ENCODE results near the gene FOXB1.

FOXB1 gene

DNA sequence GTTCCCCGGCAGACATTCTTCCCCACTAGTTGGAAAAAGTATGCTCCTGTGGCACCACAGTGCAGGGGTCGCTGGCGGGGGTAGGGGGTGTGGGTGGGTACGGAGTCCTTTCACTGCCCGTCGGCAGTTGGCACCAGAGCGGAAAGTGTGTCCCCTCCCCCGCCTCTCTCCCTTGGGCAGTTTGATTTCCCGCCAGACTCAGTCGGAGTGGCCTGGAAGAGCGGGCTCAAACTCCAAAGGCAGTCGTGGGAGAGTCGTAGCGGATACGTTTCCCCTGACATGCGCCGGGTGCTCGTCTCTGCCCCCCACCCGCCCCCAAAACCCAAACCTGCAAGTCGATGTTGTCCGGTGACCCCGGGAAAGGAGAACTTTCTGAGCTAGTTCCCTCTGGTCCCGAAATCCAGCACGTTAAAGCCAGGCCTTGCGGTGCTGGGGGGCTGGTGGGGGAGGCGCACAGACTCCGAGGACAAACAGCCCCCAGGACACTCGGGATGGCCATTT lies 4.4 kb upstream of the FOXB1 start:
- no peak for DNase-seq

DNA sequence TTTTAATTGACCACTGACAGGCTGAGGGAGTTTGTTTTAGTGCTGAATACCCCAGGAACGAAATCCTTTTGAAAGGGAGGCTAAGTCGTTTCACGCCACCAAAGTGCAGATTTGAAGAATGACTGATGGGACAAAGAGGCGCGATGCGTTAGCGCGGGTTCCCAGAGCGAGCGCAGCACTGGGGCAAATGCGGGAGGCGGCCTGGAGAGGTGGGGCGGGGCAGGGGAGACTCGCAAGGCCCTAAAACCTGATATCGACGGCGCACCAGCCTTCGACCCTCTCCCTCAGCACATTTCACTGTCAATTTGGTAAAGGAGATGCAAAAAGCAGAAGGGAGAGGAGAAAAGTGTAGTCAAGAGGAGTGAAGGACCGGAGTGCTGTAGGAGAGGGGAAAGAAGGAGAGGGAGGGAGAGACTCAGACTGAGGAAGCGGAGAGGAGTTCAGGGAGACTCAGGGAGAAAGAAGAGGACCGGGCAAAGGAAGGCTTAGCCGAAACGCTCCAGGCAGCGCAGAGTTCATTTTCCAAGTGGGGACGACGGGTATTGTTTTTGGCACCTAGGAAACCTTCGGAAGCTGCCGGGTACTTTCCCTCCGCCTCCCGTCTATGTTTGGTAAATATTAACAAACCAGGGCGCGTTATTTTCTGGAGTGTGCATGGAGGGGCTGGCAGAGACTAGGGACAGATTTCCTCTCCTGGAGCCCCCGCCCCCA lies 3.8 kb upstream of the FOXB1 start:
- no peak for DNase-seq

DNA sequence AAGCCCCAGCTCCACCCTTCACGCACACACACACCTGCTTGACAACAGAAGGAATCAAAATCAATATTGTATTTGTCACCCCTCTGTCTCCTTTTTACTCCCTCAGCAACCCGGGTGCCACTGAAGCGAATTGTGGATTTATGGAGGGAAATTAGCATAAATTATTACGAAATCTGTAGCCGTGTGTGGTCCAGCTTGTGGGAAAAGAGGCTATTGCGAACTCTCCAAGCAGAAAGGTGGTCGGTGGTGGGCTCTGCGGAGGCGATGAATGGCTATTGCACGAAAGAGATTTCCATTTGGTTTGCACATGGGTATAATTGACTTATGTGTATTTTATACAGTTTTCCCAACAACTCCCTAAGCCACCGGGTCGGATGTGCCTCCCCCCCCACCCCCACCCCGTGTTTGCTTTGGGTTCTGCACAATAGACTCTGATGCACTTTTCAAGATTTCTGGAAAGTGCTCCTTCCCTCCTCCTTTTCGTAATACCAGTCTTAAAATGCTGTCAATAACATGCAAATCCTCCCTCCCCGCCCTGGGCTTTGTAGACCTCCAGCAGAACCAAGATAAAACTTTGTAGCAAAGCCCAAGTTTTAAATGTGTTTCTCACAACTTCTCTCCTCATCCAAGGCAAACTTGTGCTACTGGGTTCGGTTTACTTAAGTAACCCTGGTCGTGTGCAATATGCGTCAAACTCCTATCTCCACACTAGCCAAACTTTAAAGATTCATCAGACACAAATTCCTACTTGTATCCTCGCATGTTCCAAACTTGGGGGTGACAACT lies 3.1 kb upstream of the FOXB1 start:
- DNase-seq = no peak

DNA sequence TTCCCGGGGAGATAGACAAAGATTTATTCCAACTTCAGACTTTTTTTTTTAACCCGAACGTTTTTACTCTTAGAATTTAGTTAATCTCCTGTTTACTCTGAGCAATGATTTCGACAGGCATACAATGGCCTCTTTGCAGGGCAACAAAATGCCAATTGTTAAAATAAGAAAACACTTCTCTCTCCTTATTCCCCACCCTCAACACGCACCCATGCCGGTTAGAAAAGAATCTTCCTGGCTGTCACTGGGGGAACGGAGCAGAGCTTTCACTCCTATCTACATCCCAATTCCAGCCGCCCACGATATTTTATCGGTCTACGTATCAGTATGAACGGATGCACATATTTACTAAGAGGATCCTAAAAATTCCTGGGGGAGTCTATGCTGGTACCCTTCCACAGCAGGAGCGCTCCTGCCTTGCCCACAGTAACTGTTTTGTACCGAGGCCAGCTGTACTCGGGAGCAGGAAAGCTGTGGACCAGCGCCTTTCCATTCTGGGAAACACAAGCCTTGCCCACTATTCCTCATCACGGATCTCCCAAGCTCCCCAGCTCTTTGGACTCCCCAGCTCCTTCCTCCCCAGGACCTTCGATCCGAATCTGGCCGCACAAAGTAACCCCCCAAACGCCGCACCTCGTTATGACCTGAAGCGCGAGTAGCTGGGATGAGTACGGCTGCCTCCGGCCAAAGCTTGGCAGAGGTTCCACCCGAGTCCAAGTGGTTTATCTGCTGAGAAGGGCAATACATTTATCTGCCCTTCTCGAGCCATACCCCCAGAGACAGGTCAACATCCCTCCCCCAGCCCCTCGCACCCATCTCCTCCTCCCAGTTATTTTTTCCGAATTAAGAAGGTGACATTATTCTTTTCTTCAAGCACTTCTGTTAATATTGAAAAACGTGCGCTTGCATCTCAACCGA lies 2.2 kb upstream of the FOXB1 start:
- DNase-seq = no peak

DNA sequence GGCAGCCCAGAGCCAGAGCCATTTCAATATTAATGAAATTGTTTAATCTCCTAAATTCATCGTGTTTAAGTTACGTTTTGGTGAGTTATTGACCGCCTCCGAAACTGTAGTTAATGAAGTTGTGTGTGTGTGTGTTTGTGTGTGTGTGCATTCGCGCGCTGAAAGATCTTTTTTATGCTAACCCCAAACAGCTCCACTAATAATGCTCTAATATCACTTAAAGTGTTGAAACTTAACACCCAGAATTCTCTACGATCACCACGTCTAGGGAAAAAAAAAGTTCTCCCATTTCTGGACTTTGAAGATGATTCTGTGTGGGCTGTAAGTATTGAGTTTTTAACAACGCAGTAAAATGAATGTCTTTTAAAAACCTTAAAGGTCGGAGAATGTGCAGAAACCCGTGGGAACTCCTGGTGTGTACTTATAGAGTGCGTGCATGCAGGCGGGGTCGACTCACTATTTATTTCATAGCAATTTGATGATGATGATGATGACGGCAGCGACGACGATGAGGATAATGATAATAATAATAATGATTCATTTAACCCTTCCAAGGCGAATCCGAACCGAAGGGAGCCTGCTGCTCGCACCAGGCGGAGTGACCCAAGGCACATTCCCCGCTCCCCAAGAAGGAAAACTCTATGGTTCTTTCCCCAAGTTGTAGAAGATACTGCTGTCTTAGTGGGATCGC lies 1.4 kb upstream of the FOXB1 start:
- no peak for DNase-seq

DNA sequence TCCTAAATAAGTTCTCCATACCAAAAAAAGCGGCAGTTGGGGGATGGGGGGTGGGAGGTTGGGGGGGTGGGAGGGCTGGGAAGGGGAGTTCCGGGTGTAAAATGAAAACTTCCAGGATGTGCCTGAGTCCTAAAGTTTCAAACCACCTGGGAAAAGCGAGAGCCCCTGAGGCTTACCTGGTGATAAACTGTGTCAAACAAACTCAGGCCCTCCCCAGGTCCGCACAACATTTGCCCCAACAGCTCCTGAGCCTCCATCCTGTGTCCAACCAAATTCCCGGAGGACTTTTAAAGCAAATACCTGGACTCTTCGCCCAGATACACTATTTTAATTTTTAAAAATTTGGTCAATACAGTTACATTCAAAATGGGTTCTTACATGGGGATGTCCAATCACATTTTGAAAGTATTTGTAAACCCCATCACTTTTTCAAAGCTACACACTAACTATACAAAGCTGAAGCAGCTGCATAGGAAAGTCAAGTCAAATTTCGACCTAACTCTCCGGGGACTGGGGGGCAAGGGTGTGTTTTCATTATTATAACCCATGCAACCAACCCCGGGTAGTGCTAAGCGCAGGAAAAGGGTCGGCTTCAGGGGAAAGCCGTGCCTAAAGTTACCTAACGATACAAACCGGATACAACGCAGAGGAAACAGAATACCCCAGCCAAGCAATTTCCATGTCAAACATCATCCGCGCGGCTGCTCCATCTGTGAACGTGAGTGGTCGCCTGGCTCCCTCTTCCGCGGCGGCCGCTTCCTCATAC lies 685 bp upstream of the FOXB1 start:
- DNase-seq = no peak

DNA sequence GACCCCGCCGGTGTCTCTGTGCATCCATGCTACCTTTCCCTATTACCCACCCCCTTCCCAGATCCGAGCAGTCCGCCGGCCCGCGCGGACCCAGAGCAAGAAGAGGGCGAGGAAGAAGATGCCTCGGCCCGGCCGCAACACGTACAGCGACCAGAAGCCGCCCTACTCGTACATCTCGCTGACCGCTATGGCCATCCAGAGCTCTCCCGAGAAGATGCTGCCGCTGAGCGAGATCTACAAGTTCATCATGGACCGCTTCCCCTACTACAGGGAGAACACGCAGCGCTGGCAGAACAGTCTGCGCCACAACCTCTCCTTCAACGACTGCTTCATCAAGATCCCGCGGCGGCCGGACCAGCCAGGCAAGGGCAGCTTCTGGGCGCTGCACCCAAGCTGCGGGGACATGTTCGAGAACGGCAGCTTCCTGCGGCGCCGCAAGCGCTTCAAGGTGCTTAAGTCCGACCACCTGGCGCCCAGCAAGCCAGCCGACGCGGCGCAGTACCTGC lies 788 bp downstream of the FOXB1 start:
- DNase-seq = no peak

DNA sequence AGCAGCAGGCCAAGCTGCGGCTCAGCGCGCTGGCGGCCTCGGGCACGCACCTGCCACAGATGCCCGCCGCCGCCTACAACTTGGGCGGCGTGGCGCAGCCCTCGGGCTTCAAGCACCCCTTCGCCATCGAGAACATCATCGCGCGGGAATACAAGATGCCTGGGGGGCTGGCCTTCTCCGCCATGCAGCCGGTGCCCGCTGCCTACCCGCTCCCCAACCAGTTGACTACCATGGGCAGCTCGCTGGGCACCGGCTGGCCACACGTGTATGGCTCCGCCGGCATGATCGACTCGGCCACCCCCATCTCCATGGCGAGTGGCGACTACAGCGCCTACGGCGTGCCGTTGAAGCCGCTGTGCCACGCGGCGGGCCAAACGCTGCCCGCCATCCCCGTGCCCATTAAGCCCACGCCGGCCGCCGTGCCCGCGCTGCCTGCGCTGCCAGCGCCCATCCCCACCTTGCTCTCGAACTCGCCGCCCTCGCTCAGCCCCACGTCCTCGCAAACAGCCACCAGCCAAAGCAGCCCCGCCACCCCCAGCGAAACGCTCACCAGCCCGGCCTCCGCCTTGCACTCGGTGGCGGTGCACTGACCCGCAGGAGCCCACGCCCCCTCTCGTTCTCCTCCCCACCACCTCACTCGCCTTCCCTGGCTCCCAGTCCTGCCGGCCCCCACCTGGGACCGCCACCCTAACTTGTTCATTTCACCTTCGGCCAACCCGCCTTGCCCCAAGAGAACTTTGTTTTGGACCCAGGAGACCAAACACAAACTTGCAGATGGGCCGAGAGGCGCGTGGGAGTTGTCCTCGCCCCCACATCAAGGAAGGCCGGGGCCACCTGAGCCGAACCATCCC lies 1.5 kb downstream of the FOXB1 start:
- no peak for DNase-seq

DNA sequence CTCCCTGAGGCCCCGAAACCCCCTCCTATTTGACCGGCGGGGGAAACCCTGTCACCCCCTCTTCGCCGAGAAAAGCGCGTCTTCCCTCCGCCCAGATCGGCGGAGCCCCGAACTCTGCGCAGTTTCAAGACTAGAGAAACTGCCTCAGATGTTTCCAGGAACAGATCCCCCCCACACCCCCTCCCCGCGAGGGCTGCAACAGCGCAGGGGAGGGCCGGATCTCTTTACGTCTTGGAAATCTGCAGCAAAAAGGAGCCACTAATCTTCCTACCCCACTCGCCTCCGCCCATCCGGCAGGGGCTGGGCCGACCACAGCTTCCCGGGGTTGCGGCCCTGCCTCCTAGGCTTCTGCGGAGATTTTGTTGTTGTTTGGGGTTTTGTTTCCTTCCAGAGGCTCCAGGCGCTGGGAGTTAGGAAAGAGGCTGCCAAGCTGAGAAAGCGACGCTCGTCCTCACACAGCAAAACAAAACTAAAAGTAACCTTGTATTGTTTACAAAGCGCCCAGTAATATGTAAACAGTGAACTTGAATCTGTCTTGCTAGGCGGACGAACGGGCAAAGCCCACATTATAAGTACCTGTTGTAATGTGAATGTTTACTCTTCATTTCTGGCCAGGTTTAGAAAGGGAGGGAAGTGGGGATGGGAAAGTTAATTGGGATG lies 2.2 kb downstream of the FOXB1 start:
- DNase-seq = no peak

DNA sequence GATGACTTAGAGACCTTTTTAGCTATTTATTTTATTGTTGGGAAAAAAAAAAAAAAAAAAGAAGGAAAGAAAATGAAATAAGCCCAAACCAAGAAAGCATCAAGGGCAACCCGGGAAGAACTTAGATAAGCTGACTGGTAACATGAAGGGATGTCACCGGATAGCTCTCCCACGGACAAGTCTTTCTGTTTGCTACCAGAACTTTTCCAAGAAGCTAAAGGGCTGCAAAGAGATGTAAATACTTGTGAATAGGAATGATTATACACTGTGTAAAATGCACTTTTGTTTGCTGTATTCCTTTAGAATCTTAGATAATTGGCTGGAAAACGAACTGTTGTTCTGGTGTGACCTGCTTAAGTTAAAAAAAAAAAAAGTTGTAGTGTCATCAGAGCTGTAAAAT lies 2.8 kb downstream of the FOXB1 start:
- DNase-seq = no peak

DNA sequence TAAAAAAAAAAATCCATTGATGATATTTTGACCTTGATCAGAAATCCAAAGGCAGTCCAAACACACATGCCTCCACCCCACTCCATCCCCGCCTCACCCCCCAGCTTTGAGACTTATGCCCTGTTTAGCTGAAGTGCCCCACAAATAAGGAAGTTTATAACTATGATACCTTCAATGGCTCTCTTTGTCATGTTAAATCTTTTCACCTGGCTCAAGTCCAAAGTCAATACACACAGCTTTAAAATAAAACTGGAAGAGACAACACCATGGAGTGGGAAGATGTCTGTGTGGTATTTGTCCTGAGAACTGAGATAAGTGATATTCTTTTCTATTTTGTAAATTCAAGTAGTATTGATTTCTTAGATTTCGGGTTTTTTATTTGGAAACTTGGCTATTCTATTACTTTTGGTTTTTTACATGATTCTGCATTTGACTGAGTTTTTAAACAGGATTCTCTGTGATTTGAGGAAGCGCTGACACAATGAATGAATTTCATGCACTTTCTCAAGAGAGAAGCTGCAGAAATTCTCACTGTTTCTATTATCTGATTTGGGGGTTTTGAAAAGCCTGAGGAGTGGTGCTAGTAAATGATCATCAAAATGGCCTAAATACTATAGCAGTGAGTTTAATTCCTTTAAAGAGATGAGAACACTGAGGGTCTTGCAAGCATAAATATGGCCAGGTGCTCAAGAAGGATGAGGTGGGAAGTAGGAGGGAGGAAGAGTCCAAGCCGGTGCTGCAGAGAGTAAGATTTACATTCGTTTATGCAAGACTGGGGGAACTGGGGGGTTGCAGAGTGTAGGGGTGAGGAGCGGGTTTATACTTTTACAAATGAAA lies 5.2 kb downstream of the FOXB1 start:
- DNase-seq = no peak

DNA sequence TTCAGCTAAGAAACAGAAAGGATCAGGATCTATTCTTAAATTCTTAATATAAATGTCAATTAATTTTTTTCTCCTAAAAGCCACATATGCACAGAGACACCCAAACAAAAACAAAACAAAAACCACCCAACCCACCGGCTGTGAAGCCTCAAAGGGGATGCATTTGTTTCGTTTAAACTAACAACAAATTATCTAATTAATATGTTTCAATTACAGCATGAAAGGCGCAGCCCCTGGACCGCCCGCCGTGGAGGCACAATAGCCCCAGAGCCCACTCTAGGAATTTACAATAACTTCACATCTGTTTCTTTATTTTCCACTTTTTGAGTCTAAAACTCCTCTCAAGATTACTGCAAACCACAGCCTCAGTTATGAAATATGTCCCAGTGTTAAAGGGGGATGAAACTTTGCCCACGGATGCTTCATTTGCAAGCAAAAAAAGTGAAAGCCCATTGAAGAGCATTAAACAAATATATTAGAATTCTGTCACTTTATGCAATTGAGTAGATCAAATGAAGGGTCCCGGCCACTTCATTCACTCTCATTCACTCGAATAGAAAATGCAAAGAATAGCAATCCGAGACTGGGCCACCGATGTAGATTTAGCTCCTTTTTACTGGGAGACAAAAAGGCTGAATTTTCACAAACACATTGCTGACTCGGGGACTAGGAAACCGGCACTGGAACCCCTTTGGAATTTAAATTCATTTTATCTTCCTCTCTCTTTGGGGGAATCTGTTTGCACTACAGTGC lies 6.0 kb downstream of the FOXB1 start:
- DNase-seq = no peak

DNA sequence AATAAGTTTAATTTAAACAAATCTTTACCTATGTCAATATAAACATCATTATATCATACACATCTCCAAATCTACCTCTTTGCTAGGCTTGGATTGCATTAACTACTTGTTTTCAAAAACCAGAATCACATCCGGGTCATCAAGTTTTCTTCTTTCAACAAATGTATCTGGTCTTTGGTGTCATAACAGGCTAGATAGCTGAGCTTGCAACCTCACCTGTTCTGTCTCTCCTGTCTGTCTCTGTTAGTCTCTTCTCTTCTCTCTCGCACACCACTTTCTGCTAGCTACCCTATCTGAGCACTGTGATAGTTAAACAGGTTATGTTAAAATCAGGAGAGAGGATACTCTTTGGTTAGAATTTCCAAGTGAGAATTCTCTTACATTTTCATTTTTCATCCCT lies 6.7 kb downstream of the FOXB1 start:
- DNase-seq = no peak

DNA sequence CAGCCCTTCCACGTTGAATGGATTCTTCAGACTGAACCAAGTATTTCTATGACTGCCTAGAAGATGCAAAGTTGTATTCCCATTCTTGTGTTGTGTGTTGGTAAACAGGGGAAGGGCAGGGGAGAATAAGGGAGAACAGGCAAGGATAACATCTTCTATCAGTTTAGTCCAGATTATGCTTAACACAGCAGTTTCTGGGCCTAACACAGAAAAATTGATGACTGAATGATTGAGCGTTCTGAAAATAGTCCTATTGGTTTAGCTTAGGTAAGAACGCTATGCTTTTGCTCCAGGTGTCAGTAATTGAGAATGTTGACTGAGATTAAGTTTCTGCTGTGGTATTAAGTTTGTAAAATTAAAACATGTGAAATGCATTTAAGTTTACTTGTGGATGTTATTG lies 8.6 kb downstream of the FOXB1 start:
- DNase-seq = no peak

DNA sequence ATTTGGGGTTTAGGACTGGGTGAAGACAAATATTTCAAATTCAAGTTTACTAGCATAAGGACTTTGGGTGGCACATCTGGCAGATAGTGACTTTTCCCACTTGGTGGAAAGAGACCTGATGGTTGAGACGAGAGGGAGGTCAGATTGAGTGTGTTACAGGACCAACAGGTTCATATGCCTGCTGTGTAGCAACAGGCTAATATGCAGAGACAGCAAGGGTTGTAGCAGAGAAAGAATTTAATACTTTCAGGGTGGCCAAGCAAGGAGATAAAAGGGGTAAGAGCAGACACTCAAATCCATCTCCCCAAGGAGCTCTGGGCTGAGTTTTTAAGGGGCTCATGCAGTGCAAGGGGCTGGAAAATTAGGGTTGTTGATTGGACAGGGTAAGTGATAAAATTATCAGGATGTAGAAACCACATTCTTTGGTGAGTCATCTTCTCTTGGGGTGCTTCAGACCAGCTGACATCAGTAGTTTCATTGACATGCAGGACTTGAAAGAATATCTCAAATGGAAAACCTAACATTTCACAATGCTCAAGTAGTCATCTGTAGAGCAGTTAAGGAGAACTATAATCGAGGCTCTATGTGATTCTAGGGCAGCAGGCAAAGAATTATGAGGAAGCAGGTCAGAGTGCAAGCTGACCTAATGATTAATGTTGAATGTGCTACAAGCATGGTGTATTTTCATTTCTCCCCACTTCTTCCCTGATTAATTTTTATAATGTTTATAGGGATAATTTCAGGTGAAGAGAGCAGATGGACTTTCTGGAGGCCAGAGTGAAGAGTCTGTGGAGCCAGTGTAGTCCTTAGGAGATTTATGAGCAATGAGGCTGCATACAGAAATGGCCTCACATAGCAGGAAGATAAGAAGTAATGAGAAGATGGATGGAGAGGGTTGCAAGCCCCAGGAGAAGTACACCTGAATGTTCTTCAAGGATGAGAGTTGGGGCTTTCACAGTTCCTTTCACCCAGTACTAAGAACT lies 13.7 kb downstream of the FOXB1 start:
- DNase-seq = no peak

DNA sequence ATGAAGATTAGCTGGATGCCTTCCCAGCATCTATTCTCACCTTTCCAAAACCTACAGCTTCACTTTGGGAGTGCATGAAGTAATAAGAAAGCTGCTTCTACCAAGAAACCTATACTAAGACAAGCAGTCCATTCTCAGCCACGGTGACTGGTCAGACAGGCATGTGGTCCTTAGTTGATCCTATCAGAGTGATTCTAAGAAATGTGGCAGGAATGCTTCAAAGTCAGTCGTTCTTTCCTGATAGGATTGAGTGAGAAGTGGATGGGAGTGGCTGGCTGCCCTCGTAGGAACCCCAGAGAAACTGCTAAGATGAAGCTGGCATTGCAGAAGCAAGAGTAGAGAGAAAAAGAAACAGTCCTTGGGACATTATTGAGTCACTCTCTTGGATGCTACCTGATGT lies 16.6 kb downstream of the FOXB1 start:
- DNase-seq = no peak

All from KG1 (cell line).